GM18858 (cell line): ENCODE data around the gene CELF5.

Source experiments
- ATAC-seq: cut with Tn5 transposase; IDR thresholded peaks from one replicate; pipeline ENCODE4 v1.9.1; 2021; ENCODE audit not compliant: unreplicated experiment

CELF5 gene

DNA sequence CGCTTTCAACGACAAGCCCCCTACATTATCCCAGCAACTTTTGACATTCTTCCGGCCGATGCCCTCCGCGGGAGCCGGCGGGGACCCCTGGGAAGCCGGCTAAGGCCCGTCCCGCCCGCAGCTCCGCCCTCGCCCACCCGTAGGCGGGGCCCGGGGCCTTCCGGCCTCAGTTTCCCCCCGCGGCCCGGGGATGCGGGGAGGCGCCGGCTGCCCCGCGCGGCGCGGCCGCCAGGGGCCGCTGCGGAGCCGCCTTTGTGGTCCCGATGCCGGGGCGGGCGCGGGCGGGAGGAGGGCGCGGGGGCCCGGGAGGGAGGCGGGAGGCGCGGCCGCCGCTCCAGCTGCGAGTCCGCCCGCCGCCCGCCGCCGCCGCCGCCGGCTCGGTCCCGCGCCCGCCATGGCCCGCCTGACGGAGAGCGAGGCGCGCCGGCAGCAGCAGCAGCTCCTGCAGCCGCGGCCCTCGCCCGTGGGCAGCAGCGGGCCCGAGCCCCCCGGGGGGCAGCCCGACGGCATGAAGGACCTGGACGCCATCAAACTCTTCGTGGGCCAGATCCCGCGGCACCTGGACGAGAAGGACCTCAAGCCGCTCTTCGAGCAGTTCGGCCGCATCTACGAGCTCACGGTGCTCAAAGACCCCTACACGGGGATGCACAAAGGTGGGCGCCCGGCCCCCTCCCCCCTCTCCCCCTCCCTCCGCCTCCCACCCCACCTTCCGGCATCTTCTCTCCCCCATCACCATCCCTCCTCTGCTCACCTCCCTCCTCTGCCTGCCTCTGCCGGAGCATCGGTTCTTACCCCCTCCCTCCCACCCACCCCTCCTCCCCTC, at the start of gene CELF5:
Gene CELF5 (plus strand): TSS at position 316 of the 823 bp plus-strand sequence. CDS start 79 bp downstream, at position 395.
- ATAC-seq: no peak

DNA sequence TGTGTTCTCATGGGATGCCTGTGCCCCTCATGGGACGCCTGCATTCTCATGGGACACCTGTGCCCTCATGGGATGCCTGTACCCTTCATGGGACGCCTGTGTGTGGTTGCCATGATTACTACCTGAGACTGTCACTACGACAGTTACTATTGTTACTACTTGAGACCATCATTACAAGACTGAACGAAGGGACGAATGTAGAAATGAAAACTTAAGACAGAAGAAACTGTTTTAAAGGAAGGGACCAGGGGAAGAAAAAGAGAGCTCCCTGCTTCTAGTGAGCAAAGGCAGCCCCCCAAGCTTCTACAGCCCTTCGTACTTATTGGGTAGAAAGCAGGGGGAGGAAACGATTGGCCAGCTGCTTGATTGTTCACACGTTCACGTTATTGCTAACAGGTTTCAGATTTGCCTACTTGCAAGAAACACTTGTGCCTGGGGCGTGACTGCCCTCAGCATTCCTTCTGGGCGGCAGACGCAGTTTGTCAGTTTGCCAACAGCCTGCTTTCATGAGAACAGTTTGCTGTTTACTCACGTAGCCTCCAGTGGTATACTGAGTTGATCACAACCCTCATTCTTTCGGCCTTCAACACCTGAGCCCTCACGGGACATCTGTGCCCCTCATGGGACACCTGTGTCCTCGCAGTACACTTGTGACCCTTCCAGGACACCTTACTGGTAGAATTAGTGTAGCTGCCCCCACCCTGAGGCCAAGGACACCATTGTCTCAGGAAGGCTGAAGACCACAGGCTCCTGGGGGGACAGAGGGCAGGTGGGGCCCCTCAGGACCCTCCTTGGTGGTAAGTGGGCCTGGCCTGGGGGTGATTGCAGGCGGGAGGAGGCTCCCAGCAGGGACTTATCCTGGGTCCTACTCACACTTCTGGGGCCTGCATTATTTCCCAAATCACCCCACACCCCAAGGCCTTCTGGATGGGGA, 48.4 kb upstream of the CELF5 start:
- no peak for ATAC-seq

DNA sequence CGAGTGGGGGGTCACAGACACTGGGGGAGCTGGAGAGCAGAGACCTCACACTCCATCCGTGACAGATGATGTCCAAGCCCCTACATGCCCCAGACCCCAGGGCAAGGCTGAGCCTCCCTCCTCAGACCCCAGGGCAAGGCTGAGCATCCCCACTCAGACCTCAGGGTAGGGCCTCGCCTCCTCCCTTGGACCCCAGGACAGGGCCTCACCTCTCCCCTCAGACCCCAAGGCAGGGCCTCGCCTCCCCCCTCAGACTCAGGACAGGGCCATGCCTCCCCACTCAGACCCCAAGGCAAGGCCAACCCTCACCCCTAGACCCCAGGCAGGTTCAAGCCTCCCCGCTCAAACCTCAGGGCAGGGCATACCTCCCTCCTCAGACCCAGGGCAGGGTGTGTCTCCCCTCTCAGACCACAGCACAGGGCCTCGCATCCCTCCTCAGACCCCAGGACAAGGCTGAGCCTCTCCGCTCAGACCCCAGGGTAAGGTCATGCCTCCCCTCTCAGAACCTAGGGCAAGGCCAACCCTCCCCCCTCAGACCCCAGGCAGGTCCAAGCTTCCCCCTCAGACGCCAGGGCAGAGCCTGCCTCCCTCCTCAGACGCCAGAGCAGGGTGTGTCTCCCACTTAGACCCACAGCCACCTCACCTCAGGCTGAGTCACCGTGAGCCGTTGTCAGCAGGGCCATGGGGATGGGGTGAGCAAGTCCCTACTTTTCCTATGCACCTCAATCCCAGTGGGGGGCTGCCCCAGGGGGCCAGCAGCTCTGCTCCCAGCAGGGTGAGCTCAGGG, 47.6 kb upstream of the CELF5 start:
- no peak for ATAC-seq

DNA sequence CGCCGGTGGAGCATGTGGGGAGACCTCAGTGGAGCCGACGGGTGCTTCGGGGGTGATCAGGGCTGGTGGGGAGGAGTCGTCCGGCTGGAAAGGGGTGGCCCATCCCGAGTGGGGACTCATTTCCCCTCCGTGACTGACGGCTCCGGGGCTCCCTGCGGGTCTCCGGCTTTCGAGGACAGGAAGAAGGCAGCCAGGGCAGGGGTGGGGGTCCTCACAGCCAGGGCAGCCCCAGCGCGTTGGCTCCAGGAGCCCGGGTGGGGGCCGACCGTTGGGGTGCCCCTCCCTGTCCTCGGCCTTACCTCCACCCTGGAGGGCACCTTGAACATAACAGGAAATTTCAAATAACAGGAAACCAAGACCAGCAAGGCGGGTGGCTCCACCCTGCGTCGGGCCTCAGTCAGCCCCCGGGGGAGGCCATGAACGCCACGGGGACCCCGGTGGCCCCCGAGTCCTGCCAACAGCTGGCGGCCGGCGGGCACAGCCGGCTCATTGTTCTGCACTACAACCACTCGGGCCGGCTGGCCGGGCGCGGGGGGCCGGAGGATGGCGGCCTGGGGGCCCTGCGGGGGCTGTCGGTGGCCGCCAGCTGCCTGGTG, 46.0 kb upstream of the CELF5 start, which contains the start of gene S1PR4:
Gene S1PR4 (plus strand): TSS at position 393 of the 596 bp plus-strand sequence. CDS start 24 bp downstream, at position 417.
- ATAC-seq: no peak

DNA sequence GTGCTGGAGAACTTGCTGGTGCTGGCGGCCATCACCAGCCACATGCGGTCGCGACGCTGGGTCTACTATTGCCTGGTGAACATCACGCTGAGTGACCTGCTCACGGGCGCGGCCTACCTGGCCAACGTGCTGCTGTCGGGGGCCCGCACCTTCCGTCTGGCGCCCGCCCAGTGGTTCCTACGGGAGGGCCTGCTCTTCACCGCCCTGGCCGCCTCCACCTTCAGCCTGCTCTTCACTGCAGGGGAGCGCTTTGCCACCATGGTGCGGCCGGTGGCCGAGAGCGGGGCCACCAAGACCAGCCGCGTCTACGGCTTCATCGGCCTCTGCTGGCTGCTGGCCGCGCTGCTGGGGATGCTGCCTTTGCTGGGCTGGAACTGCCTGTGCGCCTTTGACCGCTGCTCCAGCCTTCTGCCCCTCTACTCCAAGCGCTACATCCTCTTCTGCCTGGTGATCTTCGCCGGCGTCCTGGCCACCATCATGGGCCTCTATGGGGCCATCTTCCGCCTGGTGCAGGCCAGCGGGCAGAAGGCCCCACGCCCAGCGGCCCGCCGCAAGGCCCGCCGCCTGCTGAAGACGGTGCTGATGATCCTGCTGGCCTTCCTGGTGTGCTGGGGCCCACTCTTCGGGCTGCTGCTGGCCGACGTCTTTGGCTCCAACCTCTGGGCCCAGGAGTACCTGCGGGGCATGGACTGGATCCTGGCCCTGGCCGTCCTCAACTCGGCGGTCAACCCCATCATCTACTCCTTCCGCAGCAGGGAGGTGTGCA, 45.3 kb upstream of the CELF5 start:
- no peak for ATAC-seq

DNA sequence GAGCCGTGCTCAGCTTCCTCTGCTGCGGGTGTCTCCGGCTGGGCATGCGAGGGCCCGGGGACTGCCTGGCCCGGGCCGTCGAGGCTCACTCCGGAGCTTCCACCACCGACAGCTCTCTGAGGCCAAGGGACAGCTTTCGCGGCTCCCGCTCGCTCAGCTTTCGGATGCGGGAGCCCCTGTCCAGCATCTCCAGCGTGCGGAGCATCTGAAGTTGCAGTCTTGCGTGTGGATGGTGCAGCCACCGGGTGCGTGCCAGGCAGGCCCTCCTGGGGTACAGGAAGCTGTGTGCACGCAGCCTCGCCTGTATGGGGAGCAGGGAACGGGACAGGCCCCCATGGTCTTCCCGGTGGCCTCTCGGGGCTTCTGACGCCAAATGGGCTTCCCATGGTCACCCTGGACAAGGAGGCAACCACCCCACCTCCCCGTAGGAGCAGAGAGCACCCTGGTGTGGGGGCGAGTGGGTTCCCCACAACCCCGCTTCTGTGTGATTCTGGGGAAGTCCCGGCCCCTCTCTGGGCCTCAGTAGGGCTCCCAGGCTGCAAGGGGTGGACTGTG, 44.6 kb upstream of the CELF5 start:
- ATAC-seq: no peak

DNA sequence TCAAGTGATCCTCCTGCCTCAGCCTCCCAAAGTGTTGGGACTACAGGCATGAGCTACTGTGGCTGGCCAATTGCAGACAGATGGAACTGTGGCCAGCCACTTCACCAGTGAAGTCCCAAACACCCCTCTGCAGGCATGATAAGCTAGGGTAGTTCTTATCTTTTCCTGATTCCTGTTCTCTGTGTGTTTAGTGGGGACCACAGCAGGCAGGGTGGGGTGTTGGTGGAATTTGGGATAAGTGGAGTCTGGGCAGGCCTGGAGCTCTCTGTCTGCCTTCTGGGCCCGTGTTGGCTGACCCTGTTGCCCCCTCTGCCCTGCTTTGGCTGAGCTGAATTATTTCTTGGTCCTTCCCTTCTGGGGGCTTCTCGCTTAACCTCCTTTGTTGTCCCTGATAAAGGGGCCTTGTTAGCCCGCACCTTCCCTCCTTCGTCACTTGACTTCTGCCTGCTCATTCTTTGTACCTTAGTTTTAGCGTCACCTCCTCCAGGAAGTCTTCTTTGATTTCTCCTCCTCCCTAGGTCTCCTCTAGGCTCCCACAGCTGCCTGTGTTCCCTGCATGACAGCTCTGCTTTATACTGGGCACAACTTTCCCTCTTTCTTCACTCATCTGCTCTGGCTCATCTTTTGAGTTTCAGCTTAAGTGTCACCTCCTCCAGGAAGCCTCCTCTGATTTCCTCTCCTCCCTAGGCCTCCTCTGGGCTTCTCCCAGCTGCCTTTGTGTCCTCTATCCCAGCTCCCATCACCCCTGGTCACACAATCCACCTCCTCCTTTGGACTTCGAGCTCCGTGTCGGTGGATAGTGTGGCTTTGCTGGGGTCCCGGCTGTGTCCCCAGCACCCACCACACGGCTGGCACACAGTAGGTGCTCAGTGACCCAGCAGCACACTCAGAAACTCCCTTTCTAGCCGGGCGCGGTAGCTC, 40.5 kb upstream of the CELF5 start:
- ATAC-seq: no peak

DNA sequence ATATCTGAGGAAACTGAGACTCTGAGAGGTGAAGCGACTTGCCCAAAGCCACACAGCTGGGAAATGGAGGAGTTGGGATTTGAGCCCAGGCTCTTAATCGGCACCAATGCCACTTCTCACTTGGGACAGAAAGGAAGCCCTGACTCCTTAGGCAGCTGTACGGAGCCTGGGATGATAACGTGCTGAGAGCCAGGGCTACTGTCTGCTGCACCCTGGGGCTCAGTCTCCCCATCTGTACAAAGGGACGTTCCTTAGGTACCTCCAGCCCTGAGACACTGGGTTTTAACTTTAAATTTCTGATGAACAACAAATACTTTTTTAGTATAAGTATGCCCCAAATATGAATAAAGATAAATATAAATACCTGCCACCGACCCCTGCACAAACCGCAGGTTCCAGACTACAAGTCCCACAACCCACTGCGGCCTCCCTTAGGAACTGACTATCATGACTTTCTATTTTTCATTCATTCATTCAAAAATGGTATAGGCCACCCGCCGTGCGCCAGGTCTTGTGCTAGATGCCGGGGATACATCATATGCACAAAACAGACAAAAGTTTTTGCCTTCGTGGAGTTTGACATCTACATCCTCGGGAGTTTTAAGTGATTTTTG, 39.5 kb upstream of the CELF5 start:
- no peak for ATAC-seq

DNA sequence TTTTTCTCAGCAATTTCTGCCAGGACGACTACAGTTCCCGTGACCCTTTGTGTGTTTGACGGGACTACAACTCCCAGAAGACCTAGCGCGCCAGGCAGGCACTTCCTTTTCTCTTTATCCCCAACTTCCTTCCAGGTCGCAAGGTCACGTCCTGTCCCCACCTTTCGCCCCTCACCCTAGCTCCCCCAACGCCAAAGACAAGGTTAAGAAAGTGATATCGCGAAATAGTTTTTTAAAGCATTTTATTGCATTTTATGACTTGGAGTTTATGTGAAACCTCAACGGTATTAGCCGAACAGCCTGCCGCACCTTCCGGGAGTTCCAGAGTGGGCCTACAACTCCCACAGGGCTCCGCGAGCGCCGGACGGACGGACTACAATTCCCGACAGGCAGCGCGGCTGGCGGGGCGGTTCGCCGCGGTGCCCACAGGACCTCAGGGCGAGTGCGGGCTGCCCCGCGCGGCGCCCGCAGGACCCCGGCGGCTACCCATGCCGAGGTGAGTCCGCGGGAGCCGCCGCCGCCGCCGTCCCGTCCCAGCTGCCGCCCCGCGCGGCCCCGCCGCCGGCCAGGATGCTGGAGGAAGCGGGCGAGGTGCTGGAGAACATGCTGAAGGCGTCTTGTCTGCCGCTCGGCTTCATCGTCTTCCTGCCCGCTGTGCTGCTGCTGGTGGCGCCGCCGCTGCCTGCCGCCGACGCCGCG, 38.9 kb upstream of the CELF5 start, which contains the start of gene NCLN:
Gene NCLN (plus strand): TSS at position 470 of the 699 bp plus-strand sequence. CDS start 101 bp downstream, at position 571.
- no peak for ATAC-seq

DNA sequence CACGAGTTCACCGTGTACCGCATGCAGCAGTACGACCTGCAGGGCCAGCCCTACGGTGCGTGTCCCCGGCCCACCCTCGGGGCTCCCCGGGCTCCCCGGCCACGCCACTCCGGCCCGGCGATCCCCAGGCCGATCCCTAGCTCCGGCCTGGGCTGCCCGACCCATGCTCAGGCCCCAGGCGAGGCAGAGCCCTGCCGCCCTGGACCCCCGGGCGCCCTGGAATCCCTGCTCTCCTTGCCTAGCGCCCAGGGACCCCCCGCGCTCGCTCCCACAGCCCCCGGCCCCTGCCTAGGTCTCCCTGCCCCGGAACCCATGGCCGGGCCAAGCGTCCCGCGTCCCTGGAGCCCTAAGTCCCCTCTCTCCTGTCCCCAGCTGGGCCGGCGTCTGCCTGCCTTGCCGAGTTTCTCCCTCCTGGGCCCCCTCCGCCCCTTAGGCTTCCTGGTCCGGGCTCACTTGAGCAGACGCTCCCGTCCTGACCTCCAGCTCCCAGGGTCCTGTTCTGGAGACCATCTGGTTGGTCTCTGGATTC, 38.2 kb upstream of the CELF5 start:
- ATAC-seq: no peak

DNA sequence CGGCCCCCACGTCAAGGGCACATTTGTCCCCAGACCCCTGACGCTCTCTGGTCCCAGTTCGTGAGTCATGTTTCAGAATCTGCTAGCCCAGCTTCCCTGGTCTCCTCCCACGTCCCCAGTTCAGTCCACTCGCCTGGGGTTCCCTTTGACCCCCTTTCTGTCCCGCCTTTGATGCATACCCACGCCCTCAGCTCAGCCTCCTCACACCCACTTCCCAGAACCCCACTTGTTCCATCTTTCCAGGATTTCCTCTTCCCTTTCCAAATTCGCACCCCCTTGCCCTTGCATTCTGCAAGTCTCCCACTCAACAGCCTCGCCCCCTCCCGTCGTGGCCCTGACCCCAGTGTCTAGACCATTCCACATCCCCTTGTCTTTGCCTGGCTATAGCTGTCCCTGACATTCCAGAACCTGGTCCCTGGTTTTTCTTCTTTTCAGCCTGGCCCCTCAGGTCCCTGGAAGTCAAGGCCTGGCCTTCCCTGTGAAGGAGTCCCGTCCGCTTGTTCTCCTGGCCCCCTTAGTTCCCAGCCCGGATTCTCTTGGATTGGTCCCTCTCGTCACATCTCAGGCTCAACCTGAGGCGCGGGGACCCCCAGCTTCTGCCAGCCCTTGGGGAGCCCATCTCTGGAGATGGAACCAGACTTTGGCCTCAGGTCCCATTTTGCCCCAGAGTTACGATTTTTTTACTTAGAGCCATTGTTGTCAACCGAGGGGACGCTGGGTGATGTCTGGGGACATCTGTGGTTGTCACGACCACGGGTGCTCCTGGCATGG, 37.4 kb upstream of the CELF5 start:
- ATAC-seq: no peak

DNA sequence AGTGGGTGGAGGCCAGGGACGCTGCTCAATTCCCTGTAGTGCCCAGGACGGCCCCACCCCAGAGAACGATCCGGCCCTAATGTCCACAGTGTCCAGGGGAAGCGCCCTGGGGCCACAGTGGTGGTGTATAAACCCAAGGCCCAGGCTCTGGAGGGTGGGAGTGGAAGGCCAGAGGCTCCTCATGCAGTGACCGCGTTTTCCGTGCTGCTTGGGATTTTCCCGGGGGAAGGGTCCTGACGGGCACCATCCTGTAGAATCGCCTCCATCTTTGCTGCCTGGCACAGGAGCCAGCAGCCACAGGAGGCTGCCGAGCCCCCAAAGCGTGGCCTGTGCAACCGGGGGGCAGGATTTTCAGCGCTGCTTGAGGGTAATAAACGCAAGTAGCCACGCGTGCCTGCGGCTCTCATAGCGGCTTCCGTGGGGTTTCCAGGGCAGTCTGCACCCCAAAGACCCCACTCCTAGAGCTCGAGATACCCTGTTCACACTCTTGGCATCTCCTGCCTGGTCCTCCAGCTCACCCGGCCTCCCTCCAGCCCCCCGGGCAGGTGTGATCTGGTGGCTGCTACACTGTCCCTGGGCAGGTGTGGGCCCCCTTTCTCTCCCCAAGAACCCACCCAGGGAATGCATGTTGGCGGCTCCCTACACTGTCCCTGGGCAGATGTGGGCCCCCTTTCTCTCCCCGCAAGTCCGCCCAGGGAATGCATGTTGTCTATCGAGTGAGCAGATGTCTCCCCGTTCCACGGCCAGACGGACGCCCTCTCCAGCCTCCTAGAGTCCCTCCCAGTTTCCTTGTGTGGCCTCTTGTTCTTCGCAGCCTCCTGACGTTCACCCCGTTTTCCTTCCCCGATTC, 36.6 kb upstream of the CELF5 start:
- no peak for ATAC-seq

DNA sequence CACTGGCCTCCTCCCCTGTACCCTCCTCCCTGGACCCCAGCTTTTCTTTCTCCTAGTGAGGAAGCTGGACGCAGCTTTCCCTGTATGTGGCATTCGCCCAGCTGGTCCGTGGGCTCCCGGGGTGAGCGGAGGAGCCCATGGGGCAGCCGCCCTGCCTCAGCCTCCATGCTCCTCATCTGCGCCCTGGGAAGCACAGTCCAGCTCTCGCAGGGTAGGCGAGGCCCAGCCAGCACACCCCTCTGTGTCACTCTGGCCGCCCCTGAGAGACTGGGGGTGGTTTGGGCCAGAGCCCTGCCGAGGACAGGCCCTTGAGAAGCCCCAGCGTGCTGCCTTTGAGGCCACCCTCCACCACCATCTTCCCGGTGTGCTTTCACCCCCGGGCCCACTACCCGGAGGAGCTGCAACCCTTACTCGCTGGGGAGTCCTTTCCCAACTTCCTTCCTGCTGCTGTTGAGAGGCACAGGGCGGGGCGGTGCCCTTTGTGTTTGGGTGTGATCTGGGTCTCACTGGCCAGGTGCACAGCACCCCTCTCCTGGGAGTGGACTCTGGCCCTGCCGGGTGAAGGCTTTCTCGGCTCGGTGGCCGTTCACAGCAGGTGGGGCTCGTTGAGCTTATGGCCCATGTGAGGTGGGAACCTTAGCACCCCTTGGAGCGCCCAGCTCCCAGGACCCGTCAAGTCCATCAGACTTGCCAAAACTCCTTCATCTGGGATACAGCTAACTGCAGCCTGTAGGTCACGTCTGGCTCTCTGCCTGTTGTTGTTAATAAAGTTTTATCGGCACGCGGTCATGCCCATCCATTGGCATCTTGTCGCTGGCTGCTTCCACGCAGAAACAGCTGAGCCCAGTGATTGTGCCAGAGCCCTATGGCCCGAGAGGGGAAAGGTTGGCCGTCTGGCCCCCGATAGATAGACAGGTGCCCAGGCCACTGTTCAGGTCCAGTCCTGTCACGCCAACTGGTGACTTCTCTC, 35.5 kb upstream of the CELF5 start:
- no peak for ATAC-seq
